ENCODE data around the gene LHX1.

Gene LHX1

DNA sequence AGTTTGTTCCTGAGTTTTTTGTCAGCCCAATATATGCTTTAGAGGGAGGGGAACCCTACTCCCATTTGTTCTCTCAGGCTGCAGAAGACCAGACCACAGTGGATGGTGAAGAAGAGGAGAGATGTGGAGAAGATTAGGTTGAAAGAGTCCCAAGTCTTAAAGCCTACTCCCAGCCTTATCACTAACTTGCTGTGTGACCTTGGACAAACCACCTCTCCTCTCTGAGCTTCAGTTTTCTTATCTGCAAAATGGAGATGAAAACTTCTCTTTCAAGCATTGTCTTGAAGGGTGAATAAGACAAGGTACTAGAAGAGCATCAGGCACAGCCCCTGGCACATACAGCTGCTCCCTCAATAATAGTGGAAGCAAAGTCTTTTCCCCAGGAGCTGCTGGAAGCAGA lies 15.1 kb upstream of the LHX1 start:
- DNase-seq (ENCODE audit: low read depth in 2 of 2) = no peak

DNA sequence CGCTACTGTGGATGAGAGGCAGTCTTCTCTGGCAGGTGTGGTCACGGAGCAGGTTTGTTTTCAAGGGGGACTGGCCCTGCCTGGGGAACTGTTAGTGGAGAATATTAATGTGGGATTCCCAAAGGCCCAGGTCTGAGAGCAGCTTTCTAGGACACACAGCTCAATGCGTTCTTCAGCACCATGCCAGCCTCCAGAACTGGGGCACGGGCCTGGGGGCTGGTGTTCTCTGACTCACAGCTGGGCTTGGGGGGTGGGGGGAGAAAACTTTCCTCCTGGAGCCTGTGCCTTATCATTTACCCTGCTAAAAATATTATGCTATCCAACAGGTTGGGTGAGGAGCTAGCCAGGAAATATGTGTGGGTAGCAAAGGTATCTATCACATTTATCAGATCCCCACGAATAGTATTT lies 13.5 kb upstream of the LHX1 start:
- no peak for DNase-seq (ENCODE audit: low read depth in 2 of 2)

DNA sequence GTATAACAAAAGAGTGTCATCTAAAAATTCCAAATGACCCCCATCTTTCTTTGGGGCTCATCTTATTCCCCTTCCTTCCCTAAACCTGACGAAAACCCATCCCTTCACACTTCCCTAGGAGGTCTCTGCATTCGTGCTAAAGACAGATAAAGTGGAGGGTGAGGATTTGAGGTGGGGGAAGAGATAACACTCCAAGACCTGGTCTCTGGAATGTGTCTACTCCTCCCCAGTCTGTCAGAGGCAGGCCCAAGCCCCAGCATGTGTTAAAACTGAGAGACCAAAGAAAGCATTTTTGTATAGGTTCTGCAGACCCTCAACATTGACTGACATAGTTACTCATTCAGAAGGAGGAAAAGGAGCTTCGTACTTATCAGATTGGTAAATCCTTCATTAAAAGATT lies 11.0 kb upstream of the LHX1 start:
- no peak for DNase-seq (ENCODE audit: low read depth in 2 of 2)

- DNase-seq (ENCODE audit: low read depth in 2 of 2) = no peak
These were observed 10.6 kb upstream of the LHX1 start for GRCh38 chr17:36926701-36927100.

- no peak for DNase-seq (ENCODE audit: low read depth in 2 of 2)
These were observed 8.6 kb upstream of the LHX1 start for GRCh38 chr17:36928471-36929345.

GRCh38 chr17:36929851-36930582 lies 7.3 kb upstream of the LHX1 start:
- DNase-seq (ENCODE audit: low read depth in 2 of 2) = no peak

GRCh38 chr17:36930583-36930900 lies 6.7 kb upstream of the LHX1 start:
- no peak for DNase-seq (ENCODE audit: low read depth in 2 of 2)

- no peak for DNase-seq (ENCODE audit: low read depth in 2 of 2)
These were observed 6.1 kb upstream of the LHX1 start for GRCh38 chr17:36931096-36931696.

- no peak for DNase-seq (ENCODE audit: low read depth in 2 of 2)
These were observed 5.4 kb upstream of the LHX1 start for GRCh38 chr17:36931697-36932382.

- no peak for DNase-seq (ENCODE audit: low read depth in 2 of 2)
These were observed 4.9 kb upstream of the LHX1 start for GRCh38 chr17:36932383-36932693.

GRCh38 chr17:36932694-36933511 lies 4.4 kb upstream of the LHX1 start:
- DNase-seq (ENCODE audit: low read depth in 2 of 2) = no peak

GRCh38 chr17:36933512-36934143 lies 3.6 kb upstream of the LHX1 start:
- no peak for DNase-seq (ENCODE audit: low read depth in 2 of 2)

GRCh38 chr17:36934144-36934691 lies 3.1 kb upstream of the LHX1 start:
- DNase-seq (ENCODE audit: low read depth in 2 of 2) = no peak

DNA sequence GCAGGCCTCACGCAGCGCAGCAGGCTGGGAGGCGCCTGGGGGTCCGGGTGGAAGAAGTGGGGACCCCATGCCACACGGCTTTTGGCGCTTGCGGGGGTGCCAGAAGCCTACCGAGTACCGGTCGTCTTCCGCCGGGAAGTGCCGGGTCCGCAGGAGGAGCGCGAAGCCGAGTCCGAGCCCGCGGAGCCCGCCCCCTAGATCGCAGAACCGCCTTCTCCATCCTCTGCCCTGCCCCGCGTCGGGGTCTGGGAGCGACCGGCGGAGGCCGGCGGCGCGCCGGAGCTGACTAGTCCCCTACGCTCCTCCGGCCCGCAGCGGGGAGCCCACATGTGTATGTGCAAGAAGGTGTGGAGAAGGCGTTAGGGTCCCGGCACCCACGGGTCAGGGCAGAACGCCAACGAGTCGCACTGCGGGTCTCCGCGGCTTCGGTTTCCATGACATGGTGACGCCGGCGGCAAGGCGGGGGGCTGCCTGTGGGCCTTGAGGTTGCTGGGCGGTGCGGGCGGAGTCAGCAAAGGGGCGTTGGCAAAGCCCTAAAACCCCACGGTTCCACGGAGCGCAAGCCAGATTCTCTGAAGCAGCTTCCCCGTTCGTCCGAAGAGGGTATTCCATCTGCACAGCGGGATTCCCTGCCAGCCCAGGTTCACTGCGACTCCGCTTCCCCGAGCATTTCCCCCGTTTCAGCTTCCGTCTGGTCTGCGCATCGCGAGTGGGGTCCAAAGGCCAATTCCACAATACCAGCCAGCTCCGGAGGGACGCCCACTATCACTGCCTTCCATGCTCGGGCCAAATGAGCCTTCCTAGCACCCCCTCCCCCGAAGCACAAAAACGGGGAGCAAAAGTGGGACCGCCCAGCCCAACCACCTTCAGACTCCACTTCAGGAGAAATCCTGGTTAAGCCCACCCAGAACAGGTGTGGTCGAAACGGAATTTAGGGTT lies 2.3 kb upstream of the LHX1 start:
- DNase-seq (ENCODE audit: low read depth in 2 of 2) = no peak

DNA sequence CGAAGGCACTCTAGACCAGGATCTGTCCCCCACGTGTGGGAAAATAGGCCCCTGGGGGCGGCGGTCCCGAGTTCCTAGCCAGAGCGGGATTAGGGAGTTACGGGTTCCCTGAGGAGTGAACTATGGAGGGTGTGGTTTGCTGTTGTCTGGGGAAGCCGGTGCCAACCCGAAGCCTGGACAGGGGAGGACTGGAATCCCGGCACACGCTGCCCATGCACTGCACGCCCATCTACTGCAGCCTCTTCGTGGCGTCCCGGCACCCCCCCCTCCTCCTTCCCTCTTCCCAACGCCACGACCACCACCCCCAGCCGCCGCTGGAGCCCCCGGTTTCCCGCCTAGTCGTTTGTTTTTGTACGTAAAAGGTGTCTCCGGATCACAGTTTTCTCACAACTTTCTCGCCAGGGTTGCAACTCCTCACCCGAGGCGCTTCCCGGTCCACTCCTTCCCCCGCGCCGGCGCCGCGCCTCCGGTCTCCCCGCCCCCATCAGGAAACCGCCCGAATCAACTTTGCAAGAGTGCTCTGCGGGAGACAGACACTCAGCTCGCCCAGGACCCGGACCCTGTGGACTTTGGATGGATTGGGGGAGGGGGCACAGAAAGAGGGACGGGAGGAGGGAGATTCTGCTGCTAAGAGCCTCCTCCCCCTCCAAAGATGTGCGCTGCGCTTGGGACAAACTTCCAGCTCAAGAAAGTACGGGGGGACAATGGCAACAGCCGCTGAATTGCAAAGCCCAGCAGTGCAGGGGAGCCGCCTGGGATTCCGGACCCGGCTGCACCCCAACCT lies 1.4 kb upstream of the LHX1 start:
- no peak for DNase-seq (ENCODE audit: low read depth in 2 of 2)

DNA sequence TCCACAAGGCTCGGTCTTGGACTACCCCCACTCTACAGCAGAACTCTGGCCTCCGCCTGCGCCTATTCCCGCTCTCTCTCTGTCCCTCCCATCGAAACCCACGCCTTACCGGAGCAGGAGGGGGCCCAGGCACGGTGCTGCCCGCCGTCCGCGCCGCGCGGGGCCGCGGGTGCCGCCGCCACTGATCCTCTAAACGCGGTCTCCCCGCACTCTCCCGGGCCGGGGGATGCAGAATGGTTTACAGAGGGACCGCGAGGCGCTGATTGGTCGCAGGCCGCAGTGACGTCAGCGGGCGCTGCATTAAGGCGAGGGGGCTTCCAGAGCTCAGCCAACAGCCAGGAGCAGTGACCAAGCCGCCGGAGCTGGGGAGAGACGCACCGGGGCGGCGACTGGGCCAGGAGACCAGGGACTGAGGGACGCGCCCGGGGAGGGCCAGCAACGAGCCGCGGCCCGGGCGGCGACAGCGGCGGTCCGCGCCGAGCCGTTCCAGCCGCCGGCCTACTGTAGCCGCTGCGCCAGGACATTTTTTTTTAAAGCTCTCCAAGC lies 747 bp upstream of the LHX1 start:
- no peak for DNase-seq (ENCODE audit: low read depth in 2 of 2)

- no peak for DNase-seq (ENCODE audit: low read depth in 2 of 2)
These were observed 787 bp downstream of the LHX1 start for GRCh38 chr17:36937959-36938565.

GRCh38 chr17:36938566-36939051 lies 1.3 kb downstream of the LHX1 start:
- no peak for DNase-seq (ENCODE audit: low read depth in 2 of 2)
